ENCODE results near the gene NDUFA11.
"Not testable (repeated sequence)": the region's sequence is repeated elsewhere in the genome, so short reads cannot be mapped to it uniquely, and the experiment has no call there.

NDUFA11 gene

DNA sequence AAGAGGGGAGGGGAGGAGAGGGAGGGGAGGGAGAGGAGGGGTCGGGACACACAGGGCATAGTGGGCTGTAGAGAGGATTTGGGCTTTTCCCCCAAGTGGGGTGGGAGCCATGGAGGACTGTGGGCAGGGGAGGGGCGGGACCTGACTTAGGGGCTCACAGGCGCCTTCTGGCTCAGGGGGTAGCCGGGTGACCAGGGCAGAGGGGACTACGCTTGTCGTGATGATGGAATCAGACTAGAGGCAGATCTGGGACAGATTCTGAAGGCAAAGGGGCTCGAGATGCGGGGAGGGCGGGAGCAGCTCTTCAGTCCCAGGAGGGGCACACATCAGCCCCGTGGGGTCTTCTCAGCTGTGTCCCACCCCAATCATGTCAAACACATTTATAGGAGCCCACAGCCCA is 13.5 kb downstream of the NDUFA11 start:
- TF ChIP-seq SUZ12 (IDR thresholded peaks at IDR 0.05): no peak
- no peak for TF ChIP-seq FOXA1 (IDR thresholded peaks at IDR 0.05)
- no peak for TF ChIP-seq ELF4 (IDR thresholded peaks at IDR 0.05)
- TF ChIP-seq HDGF (IDR thresholded peaks at IDR 0.05; ENCODE audit: borderline replicate concordance): no peak
- ChIA-PET POLR2A (interaction anchor here (2.4 to 3.3 kb wide), 2 partner anchors 13 to 62 kb away, joined by 13 to 17 read pairs; partner anchors contain the start of gene NDUFA11), CTCF (interaction anchor here (4.2 kb wide), 1 partner anchor 86 kb away, joined by 22 read pairs; the partner anchor contains the start of gene NRTN)
- DNase-seq (ENCODE audit: extremely low spot score): no peak

DNA sequence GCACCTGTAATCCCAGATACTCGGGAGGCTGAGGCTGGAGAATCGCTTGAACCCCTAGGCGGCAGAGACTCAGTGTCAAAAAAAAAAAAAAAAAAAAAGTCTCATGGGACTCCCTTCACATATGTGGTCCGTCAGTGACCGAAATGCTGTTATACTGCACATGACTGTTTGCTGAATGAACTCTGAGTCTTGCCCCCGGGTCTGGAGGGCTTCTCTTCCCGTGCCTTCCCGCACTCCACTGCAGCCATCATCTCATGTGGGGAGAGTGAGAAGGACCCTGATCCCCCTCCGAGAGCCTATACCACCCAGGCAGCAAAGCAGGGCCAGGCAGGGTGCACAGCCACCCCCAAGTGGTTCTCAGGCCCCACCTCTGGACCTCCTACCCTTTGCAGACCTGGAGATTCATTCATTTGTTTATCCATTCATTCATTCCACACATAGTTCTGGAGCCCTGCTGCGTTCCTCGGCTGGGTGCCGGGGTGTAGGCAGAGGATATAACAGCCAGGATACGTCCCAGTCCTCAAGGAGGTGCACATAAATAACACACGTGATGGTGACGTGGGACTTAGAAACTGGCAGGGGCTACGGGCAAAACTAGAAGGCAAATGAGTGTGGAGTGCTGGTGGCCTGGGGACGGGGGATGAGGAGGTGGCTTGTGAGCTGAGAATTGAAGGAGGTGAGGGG is 14.2 kb downstream of the NDUFA11 start:
- POLR2A ChIA-PET: interaction anchor here (2.4 to 3.3 kb wide), 2 partner anchors 14 to 61 kb away, joined by 13 to 17 read pairs; partner anchors contain the start of gene NDUFA11
- CTCF ChIA-PET: interaction anchor here (4.2 kb wide), 1 partner anchor 85 kb away, joined by 22 read pairs; the partner anchor contains the start of gene NRTN
- DNase-seq (ENCODE audit: extremely low spot score): no peak
- TF ChIP-seq L3MBTL2 (conservative IDR thresholded peaks at IDR 0.05) (no peak), ZNF384 (IDR thresholded peaks at IDR 0.05) (peak; percentile 79)
- TF ChIP-seq, protein P1, sequence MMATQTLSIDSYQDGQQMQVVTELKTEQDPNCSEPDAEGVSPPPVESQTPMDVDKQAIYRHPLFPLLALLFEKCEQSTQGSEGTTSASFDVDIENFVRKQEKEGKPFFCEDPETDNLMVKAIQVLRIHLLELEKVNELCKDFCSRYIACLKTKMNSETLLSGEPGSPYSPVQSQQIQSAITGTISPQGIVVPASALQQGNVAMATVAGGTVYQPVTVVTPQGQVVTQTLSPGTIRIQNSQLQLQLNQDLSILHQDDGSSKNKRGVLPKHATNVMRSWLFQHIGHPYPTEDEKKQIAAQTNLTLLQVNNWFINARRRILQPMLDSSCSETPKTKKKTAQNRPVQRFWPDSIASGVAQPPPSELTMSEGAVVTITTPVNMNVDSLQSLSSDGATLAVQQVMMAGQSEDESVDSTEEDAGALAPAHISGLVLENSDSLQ (IDR thresholded peaks at IDR 0.05): peak; percentile 55

DNA sequence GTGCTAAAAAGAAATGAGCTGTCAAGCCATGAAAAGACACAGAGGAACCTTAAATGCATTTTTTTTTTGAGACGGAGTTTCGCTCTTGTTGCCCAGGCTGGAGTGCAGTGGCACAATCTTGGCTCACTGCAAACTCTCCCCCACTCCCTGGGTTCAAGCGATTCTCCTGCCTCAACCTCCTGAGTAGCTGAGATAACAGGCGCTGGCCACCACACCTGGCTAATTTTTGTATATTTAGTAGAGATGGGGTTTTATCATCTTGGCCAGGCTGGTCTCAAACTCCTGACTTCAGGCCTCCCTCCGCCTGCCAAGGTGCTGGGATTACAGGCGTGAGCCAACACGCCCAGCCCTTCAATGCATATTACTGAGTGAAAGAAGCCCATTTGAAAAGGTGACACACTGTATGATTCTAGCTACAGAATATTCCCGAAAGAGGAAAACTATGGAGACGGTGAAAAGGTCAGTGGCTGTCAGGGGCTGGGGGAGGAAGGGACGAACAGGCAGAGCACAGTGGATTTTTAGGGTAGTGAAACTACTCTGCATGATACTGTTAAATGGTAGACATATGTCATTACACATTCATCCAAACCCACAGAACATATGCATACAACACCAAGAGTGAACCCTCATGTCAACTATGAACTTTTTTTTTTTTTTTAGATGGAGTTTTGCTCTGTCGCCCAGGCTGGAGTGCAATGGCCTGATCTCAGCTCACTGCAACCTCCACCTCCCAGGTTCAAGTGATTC is 19.4 kb downstream of the NDUFA11 start:
- ChIA-PET CTCF (interaction anchor here (0.8 kb wide), 1 partner anchor 20 kb away, joined by 3 read pairs; no protein-coding TSS in a partner anchor), POLR2A (interaction anchor here (0.9 kb wide), 1 partner anchor 56 kb away, joined by 3 read pairs; no protein-coding TSS in a partner anchor)
- DNase-seq (ENCODE audit: extremely low spot score): not testable (repeated sequence)

DNA sequence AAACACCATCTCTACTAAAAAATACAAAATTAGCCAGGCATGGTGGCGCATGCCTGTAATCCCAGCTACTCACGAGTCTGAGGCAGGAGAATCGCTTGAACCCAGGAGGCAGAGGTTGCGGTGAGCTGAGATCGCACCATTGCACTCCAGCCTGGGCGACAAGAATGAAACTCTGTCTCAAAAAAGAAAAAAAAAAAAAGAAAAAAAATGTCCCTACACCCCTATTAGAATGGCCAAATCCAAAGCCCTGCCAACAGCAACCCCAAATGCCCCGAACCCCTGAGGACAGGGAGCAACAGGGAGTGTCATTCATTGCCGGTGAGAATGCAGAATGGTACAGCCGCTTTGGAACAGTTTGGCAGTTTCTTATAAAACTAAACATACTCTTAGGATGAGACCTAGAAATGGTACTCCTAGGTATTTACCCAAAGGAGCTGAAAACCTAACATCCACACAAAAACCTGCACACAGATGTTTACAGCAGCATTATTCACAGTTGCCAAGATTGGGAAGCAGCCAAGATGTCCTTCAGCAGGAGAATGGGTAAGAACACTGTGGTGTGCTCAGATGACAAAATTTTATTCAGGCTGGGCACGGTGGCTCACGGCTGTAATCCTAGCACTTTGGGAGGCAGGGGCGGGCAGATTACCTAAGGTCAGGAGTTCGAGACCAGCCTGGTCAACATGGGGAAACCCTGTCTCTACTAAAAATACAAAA is 20.3 kb downstream of the NDUFA11 start:
- POLR2A ChIA-PET: interaction anchor here (1.0 kb wide), 1 partner anchor 54 kb away, joined by 3 read pairs; no protein-coding TSS in a partner anchor
- CTCF ChIA-PET: interaction anchor here (0.6 to 0.8 kb wide), 2 partner anchors 21 to 129 kb away, joined by 3 read pairs; no protein-coding TSS in a partner anchor
- DNase-seq (ENCODE audit: extremely low spot score): not testable (repeated sequence)

DNA sequence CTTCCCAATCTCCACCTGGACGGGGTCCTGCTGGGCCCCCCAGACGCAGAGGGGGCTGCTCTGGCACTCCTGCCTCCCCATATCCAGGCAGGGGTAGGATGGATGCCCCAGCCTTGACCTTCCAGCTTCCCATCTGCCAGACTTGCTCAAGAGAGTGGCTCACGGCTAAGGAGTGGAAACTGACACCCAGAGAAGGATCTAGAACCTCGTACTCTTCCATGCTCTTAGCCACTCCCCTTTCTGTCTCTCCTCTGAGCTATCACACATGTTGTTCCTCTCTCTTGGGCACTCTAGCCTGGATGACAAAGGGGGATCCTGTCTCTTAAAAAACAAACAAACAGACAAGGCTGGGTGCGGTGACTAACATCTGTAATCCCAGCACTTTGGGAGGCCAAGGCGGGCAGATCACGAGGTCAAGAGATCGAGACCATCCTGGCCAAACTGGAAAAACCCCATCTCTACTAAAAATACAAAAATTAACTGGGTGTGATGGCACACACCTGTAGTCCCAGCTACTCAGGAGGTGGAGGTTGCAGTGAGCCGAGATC is 21.1 kb downstream of the NDUFA11 start:
- TF ChIP-seq, protein P1 (IDR thresholded peaks at IDR 0.05): no peak
- TF ChIP-seq CTBP1 (IDR thresholded peaks at IDR 0.05; ENCODE audit: borderline replicate concordance): no peak
- TF ChIP-seq NFRKB (IDR thresholded peaks at IDR 0.05): no peak
- no peak for TF ChIP-seq LEF1 (IDR thresholded peaks at IDR 0.05; ENCODE audit: borderline replicate concordance)
- TF ChIP-seq L3MBTL2 (conservative IDR thresholded peaks at IDR 0.05): no peak
- TF ChIP-seq ARNT (IDR thresholded peaks at IDR 0.05): no peak
- no peak for TF ChIP-seq FOXM1 (IDR thresholded peaks at IDR 0.05; ENCODE audit: borderline replicate concordance)
- TF ChIP-seq ELF4 (IDR thresholded peaks at IDR 0.05): no peak
- TF ChIP-seq SP1 (IDR thresholded peaks at IDR 0.05): no peak
- no peak for TF ChIP-seq FOXA1 (IDR thresholded peaks at IDR 0.05)
- TF ChIP-seq FOXK2 (IDR thresholded peaks at IDR 0.05): no peak
- TF ChIP-seq TARDBP (IDR thresholded peaks at IDR 0.05): no peak
- no peak for TF ChIP-seq HDGF (IDR thresholded peaks at IDR 0.05; ENCODE audit: borderline replicate concordance)
- TF ChIP-seq ZNF384 (IDR thresholded peaks at IDR 0.05): no peak
- ChIA-PET POLR2A (interaction anchor here (1.0 kb wide), 1 partner anchor 54 kb away, joined by 3 read pairs; no protein-coding TSS in a partner anchor), CTCF (no interaction called here)
- DNase-seq (ENCODE audit: extremely low spot score): no peak

DNA sequence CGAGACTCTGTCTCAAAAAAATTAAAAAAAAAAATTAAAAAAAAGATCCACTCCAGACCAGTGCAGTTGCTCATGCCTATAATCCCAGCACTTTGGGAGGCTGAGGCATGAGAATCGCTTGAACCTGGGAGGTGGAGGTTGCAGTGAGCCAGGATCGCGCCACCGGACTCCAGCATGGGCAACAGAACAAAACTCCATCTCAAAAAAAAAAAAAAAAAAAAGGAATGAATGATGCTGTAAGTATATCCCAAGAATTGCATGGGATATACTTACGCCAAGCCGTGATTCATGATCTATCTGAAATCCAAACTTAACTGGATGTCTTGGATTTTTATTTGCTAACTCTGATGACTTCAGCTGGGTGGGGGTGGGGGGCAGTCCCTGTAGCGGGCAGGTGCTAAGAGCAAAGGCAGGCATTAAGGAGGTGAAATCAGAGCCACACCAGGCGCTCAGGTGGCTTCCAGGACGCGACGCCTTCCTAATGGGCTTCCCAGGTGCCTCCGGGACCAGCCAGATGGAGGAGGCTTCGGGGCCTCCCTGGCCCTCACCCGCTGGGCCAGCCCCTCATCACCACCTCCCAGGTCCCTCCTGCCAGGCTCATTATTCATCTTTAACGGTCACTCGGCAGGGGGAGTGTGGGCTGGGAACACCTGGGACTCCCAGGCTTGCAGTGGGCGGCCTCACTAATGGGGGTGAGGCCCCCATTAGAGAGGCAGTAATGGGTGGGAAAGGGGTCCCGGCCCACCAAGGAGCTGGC is 21.9 kb downstream of the NDUFA11 start:
- POLR2A ChIA-PET: interaction anchor here (1.0 kb wide), 1 partner anchor 53 kb away, joined by 3 read pairs; no protein-coding TSS in a partner anchor
- DNase-seq (ENCODE audit: extremely low spot score): no peak
- CTCF ChIA-PET: no interaction called here
- TF ChIP-seq ZNF384 (IDR thresholded peaks at IDR 0.05) (peak; percentile 69), LEF1 (IDR thresholded peaks at IDR 0.05; ENCODE audit: borderline replicate concordance) (no peak)

DNA sequence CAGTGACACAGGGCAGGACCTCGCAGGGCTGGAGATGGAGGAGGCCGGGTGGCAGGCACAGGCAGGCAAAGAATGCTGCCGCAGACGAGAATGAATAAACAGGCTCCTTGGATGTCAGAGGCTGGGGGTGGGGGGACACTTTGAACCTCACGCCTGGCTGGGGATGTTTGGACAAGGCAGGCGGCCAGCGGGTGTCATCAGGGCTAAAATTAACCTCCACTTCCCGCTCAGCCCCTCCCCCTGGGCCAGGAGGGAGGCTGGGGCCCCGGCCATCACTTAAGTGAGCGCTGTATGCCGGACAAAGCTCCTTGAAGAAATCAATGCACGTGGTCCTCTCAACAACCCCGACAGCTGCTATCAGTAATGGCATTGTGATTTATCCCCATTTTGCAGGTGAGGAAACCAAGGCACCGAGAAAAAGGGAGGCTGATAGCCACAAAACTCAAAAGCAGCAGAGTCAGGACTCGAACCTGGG is 22.9 kb downstream of the NDUFA11 start:
- POLR2A ChIA-PET: interaction anchor here (0.6 kb wide), 1 partner anchor 52 kb away, joined by 3 read pairs; no protein-coding TSS in a partner anchor
- CTCF ChIA-PET: no interaction called here
- no peak for TF ChIP-seq SP1 (IDR thresholded peaks at IDR 0.05)
- TF ChIP-seq ARNT (IDR thresholded peaks at IDR 0.05): no peak
- TF ChIP-seq TARDBP (IDR thresholded peaks at IDR 0.05): no peak
- no peak for TF ChIP-seq SUZ12 (IDR thresholded peaks at IDR 0.05)
- TF ChIP-seq NFRKB (IDR thresholded peaks at IDR 0.05): no peak
- no peak for TF ChIP-seq FOXK2 (IDR thresholded peaks at IDR 0.05)
- TF ChIP-seq ELF4 (IDR thresholded peaks at IDR 0.05): no peak
- TF ChIP-seq FOXM1 (IDR thresholded peaks at IDR 0.05; ENCODE audit: borderline replicate concordance): no peak
- TF ChIP-seq L3MBTL2 (conservative IDR thresholded peaks at IDR 0.05): no peak
- no peak for TF ChIP-seq HDGF (IDR thresholded peaks at IDR 0.05; ENCODE audit: borderline replicate concordance)
- DNase-seq (ENCODE audit: extremely low spot score): no peak

All from HEK293T (cell line).